Gastroesophageal sphincter (tissue), 3 donors: ENCODE data around the gene FAR2.

Source experiments
- CTCF ChIP-seq, 4 experiments: fragments of 200-600 bp in 2 of 4; fragments of 450-650 bp in 2 of 4; sonication (generic) in 1 of 4; IDR thresholded peaks; one replicate each; pipeline ENCODE4 v1.5.1; 2017 to 2019; ENCODE audit warnings: antibody characterized with exemption in 4 of 4, mild to moderate bottlenecking in 2 of 4, moderate library complexity in 2 of 4
- POLR2A ChIP-seq, 2 donors: fragments of 450-650 bp; IDR thresholded peaks; one replicate each; pipeline ENCODE4 v1.6.1; 2017; ENCODE audit warnings: antibody characterized with exemption in 2 of 2, mild to moderate bottlenecking in 2 of 2, moderate library complexity in 1 of 2
- POLR2AphosphoS5 ChIP-seq: sonication (generic); formaldehyde crosslinking; IDR thresholded peaks from one replicate; pipeline ENCODE4 v1.6.1; 2017; ENCODE audit warnings: antibody characterized with exemption

DNA sequence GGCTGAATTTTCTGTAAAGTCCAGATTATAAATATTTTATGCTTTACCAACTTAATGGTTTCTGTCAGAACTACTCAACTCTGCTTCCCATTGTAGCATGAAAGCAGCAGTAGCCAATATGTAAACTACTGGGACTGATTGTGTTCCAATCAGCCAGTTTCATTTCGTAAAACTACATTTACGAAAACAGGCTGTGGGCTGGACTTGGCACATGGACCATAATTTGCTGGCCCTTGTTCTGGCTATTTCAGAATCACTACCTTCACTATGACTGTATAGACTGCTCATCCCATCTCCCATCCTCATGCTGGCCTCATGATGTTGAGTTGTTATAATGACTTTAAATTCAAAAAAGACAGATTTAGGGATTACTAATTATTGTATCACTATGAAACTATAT, 38.7 kb downstream of the FAR2 start:
- TF ChIP-seq POLR2A (IDR thresholded peaks at IDR 0.05) = no peak
- no peak for TF ChIP-seq CTCF (IDR thresholded peaks at IDR 0.05)
- TF ChIP-seq POLR2AphosphoS5 = no peak
